HepG2 (cell line): ENCODE results near the gene C16orf87. TPM values are rescaled to one million over a fixed set of nuclear protein-coding genes. Genes with fewer than 3 reads are reported as not detected.

ENCODE experiments used
- ATAC-seq: fragments of 200-7000 bp; cut with Tn5 transposase; 3 replicates; pipeline ENCODE4 v1.9.1; 2020; ENCODE audit warnings: mild to moderate bottlenecking, moderate library complexity
- BruUV-seq: library from RNA; stranded (reverse); fragments of 400-500 nt; replicated peaks from 2 replicates; lab custom pipeline; 2021; lab: Mats Ljungman, UMichigan
- CTCF ChIA-PET: fragments of 300-600 bp; formaldehyde crosslinking; extraction: SDS; loops from one replicate; lab custom pipeline; 2021; ENCODE audit warnings: low total read pairs, inconsistent platforms, low intra/inter-chr PET ratio; lab: Yijun Ruan, JAX
- POLR2A ChIA-PET: fragments of 350-600 bp; sonication (Branson Sonifier 250); formaldehyde crosslinking; loops from one replicate; lab custom pipeline; 2020; ENCODE audit warnings: antibody characterized with exemption, inconsistent platforms; lab: Yijun Ruan, JAX
- DNase-seq: peaks from one replicate; pipeline ENCODE4 v3.0.0-alpha.2; 2015; ENCODE audit warnings: low spot score
- FAIRE-seq: peaks from 3 replicates; lab custom pipeline; 2011; peaks lifted over from hg19 to GRCh38; lab: Jason Lieb, UNC
- H2AFZ ChIP-seq: one replicate; pipeline ENCODE4 v1.6.1; 2011; ENCODE audit warnings: low read length, inconsistent platforms
- H3K27ac ChIP-seq: fragments of 300-600 bp; 3 replicates; pipeline ENCODE4 v1.8.0; 2011; ENCODE audit warnings: mixed run types, mild to moderate bottlenecking, mixed read lengths, low read length, inconsistent platforms; ENCODE audit not compliant: insufficient read depth; ENCODE audit errors: extremely low read length
- H3K27me3 ChIP-seq, 2 experiments: fragments of 200-600 bp in 1 of 2; 2 replicates in 1 of 2; 3 replicates in 1 of 2; pipeline versions ENCODE4 v1.6.0 to v1.8.0; 2011; ENCODE audit warnings: low read length in 2 of 2, mild to moderate bottlenecking in 2 of 2, moderate library complexity in 2 of 2, inconsistent platforms in 1 of 2; ENCODE audit not compliant: insufficient read depth in 2 of 2, control insufficient read depth in 1 of 2
- H3K36me3 ChIP-seq, 2 experiments: fragments of 200-600 bp in 1 of 2; replicated peaks in 1 of 2; 2 replicates in 1 of 2; 3 replicates in 1 of 2; pipeline versions ENCODE4 v1.5.1 to v1.8.0; 2011; ENCODE audit warnings: low read length in 2 of 2, inconsistent platforms in 1 of 2; ENCODE audit not compliant: insufficient read depth in 2 of 2, control insufficient read depth in 1 of 2
- H3K4me1 ChIP-seq: 2 replicates; pipeline ENCODE4 v1.5.1; 2012; ENCODE audit warnings: low read length, inconsistent platforms; ENCODE audit not compliant: insufficient read depth
- H3K4me2 ChIP-seq: 2 replicates; pipeline ENCODE4 v1.6.0; 2011; ENCODE audit warnings: low read depth, low read length, inconsistent platforms
- H3K4me3 ChIP-seq, 3 experiments: fragments of 200-600 bp in 1 of 3; sonication (generic), shearing (Covaris generic) in 1 of 3; replicated peaks in 1 of 3; 2 replicates each; pipeline ENCODE4 v1.5.1; 2011 to 2016; ENCODE audit warnings: low read length in 3 of 3, inconsistent platforms in 2 of 3, low read depth in 2 of 3, mild to moderate bottlenecking in 2 of 3, control low read depth in 1 of 3, mixed read lengths in 1 of 3; ENCODE audit not compliant: insufficient read depth in 1 of 3
- H3K79me2 ChIP-seq: one replicate; pipeline ENCODE4 v1.6.1; 2011; ENCODE audit warnings: low read length, inconsistent platforms; ENCODE audit not compliant: insufficient read depth
- H3K9ac ChIP-seq: 2 replicates; pipeline ENCODE4 v1.6.0; 2011; ENCODE audit warnings: mild to moderate bottlenecking, low read depth, low read length, inconsistent platforms; ENCODE audit not compliant: insufficient read depth
- H3K9me3 ChIP-seq: 2 replicates; pipeline ENCODE4 v1.5.1; 2012; ENCODE audit warnings: mild to moderate bottlenecking, low read length
- H4K20me1 ChIP-seq: 2 replicates; pipeline ENCODE4 v1.6.0; 2011; ENCODE audit warnings: inconsistent platforms, mild to moderate bottlenecking, low read length, moderate library complexity; ENCODE audit not compliant: insufficient read depth
- CREB1 ChIP-seq, 2 experiments: fragments of 450-650 bp in 1 of 2; IDR thresholded peaks; 2 replicates each; pipeline ENCODE4 v1.6.1; 2016 to 2017; ENCODE audit warnings: control low read depth in 1 of 2, mild to moderate bottlenecking in 1 of 2, missing compliant biosample characterization in 1 of 2, missing genetic modification characterization in 1 of 2
- FOXO4 ChIP-seq: sonication (generic); formaldehyde crosslinking; conservative IDR thresholded peaks from 2 replicates; pipeline ENCODE4 v1.8.1; 2023; ENCODE audit warnings: missing genetic modification reagents
- GLMP ChIP-seq: sonication (generic); formaldehyde crosslinking; IDR thresholded peaks from 2 replicates; pipeline ENCODE4 v1.9.0; 2021; ENCODE audit warnings: missing genetic modification reagents, mild to moderate bottlenecking, borderline replicate concordance
- KAT7 ChIP-seq: IDR thresholded peaks from 2 replicates; pipeline ENCODE4 v1.6.1; 2018; ENCODE audit warnings: borderline replicate concordance, missing compliant biosample characterization
- PHF8 ChIP-seq: sonication (generic); formaldehyde crosslinking; IDR thresholded peaks from 2 replicates; pipeline ENCODE4 v1.5.0; 2020; ENCODE audit warnings: missing genetic modification reagents
- ZBTB38 ChIP-seq: sonication (generic); formaldehyde crosslinking; IDR thresholded peaks from 2 replicates; pipeline ENCODE4 v1.5.1; 2020; ENCODE audit warnings: mild to moderate bottlenecking, missing genetic modification reagents
- ZBTB7B ChIP-seq: sonication (generic); formaldehyde crosslinking; IDR thresholded peaks from 2 replicates; pipeline ENCODE4 v1.4.0; 2020; ENCODE audit warnings: missing genetic modification reagents
- ZFP37 ChIP-seq: sonication (generic); formaldehyde crosslinking; IDR thresholded peaks from 2 replicates; pipeline ENCODE4 v1.4.0; 2020; ENCODE audit warnings: missing genetic modification reagents, borderline replicate concordance
- ZNF264 ChIP-seq: sonication (generic); formaldehyde crosslinking; IDR thresholded peaks from 2 replicates; pipeline ENCODE4 v1.4.0; 2020; ENCODE audit warnings: missing genetic modification reagents
- ZNF460 ChIP-seq: sonication (generic); formaldehyde crosslinking; IDR thresholded peaks from 2 replicates; pipeline ENCODE4 v1.5.1; 2020; ENCODE audit warnings: missing genetic modification reagents, mild to moderate bottlenecking, borderline replicate concordance
- ZSCAN30 ChIP-seq: sonication (generic); formaldehyde crosslinking; IDR thresholded peaks from 2 replicates; pipeline ENCODE4 v1.5.0; 2020; ENCODE audit warnings: mild to moderate bottlenecking, missing genetic modification reagents
- WGBS: methylation state at CpG from one replicate; pipeline ENCODE4 v1.1.6; 2017; ENCODE audit warnings: low lambda C conversion rate; 5-methylcytosine and 5-hydroxymethylcytosine counted together
- in situ Hi-C: cut with HindIII; loops from 2 replicates; pipeline ENCODE4 v1.10.0; 2017; ENCODE audit warnings: low pct_unique_long_range_greater_than_20kb; ENCODE audit not compliant: extremely low pct_ligation_motif_present
- intact Hi-C: fragments of 100-400 bp; cut with micrococcal nuclease; formaldehyde crosslinking; loops from one replicate; pipeline ENCODE4 v1.10.0; 2022; ENCODE audit not compliant: unreplicated experiment
- polyA plus RNA-seq, 8 experiments: library from polyadenylated mRNA; depleted of rRNA in 3 of 8; stranded (reverse) in 7 of 8; unstranded in 1 of 8; fragments of >200 nt; fragmentation: Illumina TruSeq in 4 of 8; extraction: Trizol in 4 of 8; gene quantifications; 2 replicates each; pipeline versions ENCODE4 v1.2.1 to v1.2.3, GENCODE V29; 2011 to 2016; ENCODE audit warnings: low read depth in 4 of 8, missing spikeins in 1 of 8, mixed read lengths in 1 of 8; ENCODE audit not compliant: insufficient read depth in 1 of 8
- total RNA-seq, 5 experiments: library from RNA; depleted of rRNA; stranded (reverse); fragments of >200 nt; fragmentation: Illumina TruSeq; extraction: Trizol; gene quantifications; 2 replicates each; pipeline ENCODE4 v1.2.3, GENCODE V29; 2016; ENCODE audit warnings: low read depth in 1 of 5
- TF ChIP-seq, protein P1 (sequence below): sonication (generic); formaldehyde crosslinking; IDR thresholded peaks from 2 replicates; pipeline ENCODE4 v1.5.1; 2020; ENCODE audit warnings: missing genetic modification reagents, mild to moderate bottlenecking, borderline replicate concordance

The C16orf87 gene
- total and polyA plus RNA-seq, 2 of the 13 experiments (the other 11 are each of a cell fraction or from before 2014, with no cell fraction given): 8.6 to 19.5 TPM

DNA sequence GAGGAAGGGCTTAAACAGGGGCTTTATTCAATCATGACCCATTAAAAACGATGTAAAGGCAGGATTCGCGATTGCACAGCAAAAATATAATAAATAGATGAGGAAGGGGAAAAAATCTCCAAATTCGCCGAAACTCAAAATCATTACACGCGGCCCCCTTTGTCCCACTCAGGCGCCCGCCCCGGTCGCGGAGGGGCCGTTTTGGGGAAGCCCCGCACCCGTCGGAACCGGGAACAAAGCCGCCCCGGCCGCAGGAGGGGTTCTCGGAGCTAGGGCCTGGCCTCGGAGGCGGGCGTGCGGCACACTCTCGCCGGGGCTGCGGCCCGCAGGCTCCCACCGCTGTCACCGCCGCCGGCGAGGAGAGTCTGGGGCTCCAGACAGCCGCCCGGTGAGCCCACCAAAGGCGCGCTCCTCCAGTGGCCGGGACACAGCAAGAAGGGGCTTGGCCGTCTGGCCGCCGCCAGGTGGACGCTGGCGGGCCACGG lies 521 bp downstream of the C16orf87 start (continued):
- TF ChIP-seq FOXO4 (CRISPR knock-in tag) (no peak), ZSCAN30 (CRISPR knock-in tag) (0 out of 2 replicates have a peak, but pooled peaks have one; percentile 70), ZBTB38 (CRISPR knock-in tag) (0 out of 2 replicates have a peak, but pooled peaks have one; percentile 5), ZFP37 (CRISPR knock-in tag) (no peak), PHF8 (CRISPR knock-in tag) (no peak; the same call in 1 of the 2 replicates), KAT7 (CRISPR knock-in tag) (peak; percentile 62; the same call in 1 of the 2 replicates), ZBTB7B (CRISPR knock-in tag) (peak; percentile 25; the same call in 1 of the 2 replicates), GLMP (CRISPR knock-in tag) (no peak)

GRCh38 chr16:46828943-46829342 lies 2.0 kb downstream of the C16orf87 start:
- POLR2A ChIA-PET: interaction anchor here (3.7 kb wide), 1 partner anchor 39 kb away, joined by 15 read pairs; no protein-coding TSS in a partner anchor
- H3K9ac ChIP-seq: 0 out of 2 replicates have a peak overlapping the region, but pooled peaks have one; percentile 89
- intact Hi-C loops: no loop called here
- peaks cover 57% of the 10 kb centered on the region for H3K4me1 ChIP-seq
- no peaks in the 10 kb centered on the region for H3K9me3 ChIP-seq
- TF ChIP-seq CREB1 (IDR thresholded peaks at IDR 0.05) (no peak), CREB1 (CRISPR knock-in tag; IDR thresholded peaks at IDR 0.05) (no peak), ZNF460 (CRISPR knock-in tag) (no peak), ZNF264 (CRISPR knock-in tag) (peak; percentile 97)
- TF ChIP-seq, protein P1, sequence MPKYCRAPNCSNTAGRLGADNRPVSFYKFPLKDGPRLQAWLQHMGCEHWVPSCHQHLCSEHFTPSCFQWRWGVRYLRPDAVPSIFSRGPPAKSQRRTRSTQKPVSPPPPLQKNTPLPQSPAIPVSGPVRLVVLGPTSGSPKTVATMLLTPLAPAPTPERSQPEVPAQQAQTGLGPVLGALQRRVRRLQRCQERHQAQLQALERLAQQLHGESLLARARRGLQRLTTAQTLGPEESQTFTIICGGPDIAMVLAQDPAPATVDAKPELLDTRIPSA (CRISPR knock-in tag): no peak
- TF ChIP-seq, all 625 proteins: peak for 1
- Histone ChIP-seq H3K4me2 (peak overlapping the region; percentile 73), H3K79me2 (peaks cover 58% of the 10 kb centered on the region), H2AFZ (no peak overlapping the region), H3K36me3 (no peaks in the 10 kb centered on the region; a peak in 1 of 5 replicates), H3K27ac (no peak overlapping the region), H3K4me3 (peak overlapping the region; percentile 85 to 97 (median 87); a peak in 5 of 6 replicates), H3K27me3 (no peaks in the 10 kb centered on the region), H4K20me1 (0 out of 2 replicates have a peak, but pooled peaks cover 5% of the 10 kb centered on the region)
- no peak for FAIRE-seq
- no peak for ATAC-seq
- CTCF ChIA-PET: no interaction called here
- WGBS: 95% methylated on average over 2 of the region's 2 CpGs
- no peak for DNase-seq
- no TSS peak for BruUV-seq
- in situ Hi-C loops: no loop called here
